Neural cell (in vitro differentiated cells): ENCODE data around the gene IQCM. TPM values are rescaled to one million over a fixed set of nuclear protein-coding genes. Genes with fewer than 3 reads are reported as not detected.

Source experiments
- H2AFZ ChIP-seq: fragments of 200-600, 300-800 bp; sonication (generic), shearing (Covaris generic); 2 replicates; pipeline ENCODE4 v1.6.0; 2014; ENCODE audit warnings: low read depth, mild to moderate bottlenecking, antibody characterized with exemption, low read length, moderate library complexity
- H3F3A ChIP-seq: fragments of 200-600 bp; shearing (Covaris generic); 2 replicates; pipeline ENCODE4 v1.6.1; 2016; ENCODE audit warnings: mild to moderate bottlenecking, moderate library complexity, mixed read lengths, antibody characterized with exemption, low read length; ENCODE audit not compliant: insufficient read depth, poor library complexity, severe bottlenecking
- H3K27ac ChIP-seq: fragments of 200-600, 300-800 bp; sonication (generic), shearing (Covaris generic); 2 replicates; pipeline ENCODE4 v1.5.1; 2014; ENCODE audit warnings: mild to moderate bottlenecking, low read length, moderate library complexity
- H3K27me3 ChIP-seq: fragments of 300-800, 200-600 bp; sonication (generic), shearing (Covaris generic); 2 replicates; pipeline ENCODE4 v1.6.0; 2014; ENCODE audit warnings: mild to moderate bottlenecking, low read depth, low read length, moderate library complexity; ENCODE audit not compliant: insufficient read depth
- H3K36me3 ChIP-seq: fragments of 300-800, 200-600 bp; sonication (generic), shearing (Covaris generic); 2 replicates; pipeline ENCODE4 v1.5.1; 2014; ENCODE audit warnings: mild to moderate bottlenecking, antibody characterized with exemption, low read length, moderate library complexity; ENCODE audit not compliant: insufficient read depth
- H3K4me2 ChIP-seq: fragments of 300-800, 200-600 bp; sonication (generic), shearing (Covaris generic); 2 replicates; pipeline ENCODE4 v1.6.0; 2014; ENCODE audit warnings: mild to moderate bottlenecking, low read length
- H3K4me3 ChIP-seq: fragments of 300-800, 200-600 bp; sonication (generic), shearing (Covaris generic); 2 replicates; pipeline ENCODE4 v1.5.1; 2014; ENCODE audit warnings: mild to moderate bottlenecking, low read length, moderate library complexity
- H3K79me2 ChIP-seq: fragments of 200-600 bp; shearing (Covaris generic); replicated peaks from 2 replicates; pipeline ENCODE4 v1.6.0; 2014; ENCODE audit warnings: mild to moderate bottlenecking, low read length, moderate library complexity; ENCODE audit not compliant: insufficient read depth
- H3K9ac ChIP-seq: fragments of 300-800, 200-600 bp; sonication (generic), shearing (Covaris generic); 2 replicates; pipeline ENCODE4 v1.6.1; 2016; ENCODE audit warnings: mild to moderate bottlenecking, low read length, mixed read lengths
- H3K9me2 ChIP-seq: fragments of 200-600 bp; shearing (Covaris generic); 2 replicates; pipeline ENCODE4 v1.6.1; 2016; ENCODE audit warnings: mild to moderate bottlenecking, low read length, mixed read lengths; ENCODE audit not compliant: insufficient read depth
- H3K9me3 ChIP-seq: fragments of 200-600, 300-800 bp; sonication (generic), shearing (Covaris generic); 2 replicates; pipeline ENCODE4 v1.6.1; 2016; ENCODE audit warnings: mild to moderate bottlenecking, mixed run types, low read length, moderate library complexity, mixed read lengths
- H4K20me1 ChIP-seq: fragments of 200-600 bp; shearing (Covaris generic); 2 replicates; pipeline ENCODE4 v1.6.1; 2016; ENCODE audit warnings: mild to moderate bottlenecking, mixed run types; ENCODE audit not compliant: insufficient read depth
- EP300 ChIP-seq: fragments of 450-650 bp; conservative IDR thresholded peaks from 2 replicates; pipeline ENCODE4 v1.6.1; 2014; ENCODE audit warnings: antibody characterized with exemption, mild to moderate bottlenecking, moderate library complexity; ENCODE audit not compliant: poor library complexity, severe bottlenecking
- EZH2 ChIP-seq: fragments of 200-600, 300-800 bp; shearing (Covaris generic), sonication (generic); IDR thresholded peaks from 2 replicates; pipeline ENCODE4 v1.6.1; 2014; ENCODE audit warnings: antibody characterized with exemption, low read length, borderline replicate concordance, mild to moderate bottlenecking; ENCODE audit not compliant: insufficient read depth, poor library complexity, severe bottlenecking
- MXI1 ChIP-seq: fragments of 450-650 bp; conservative IDR thresholded peaks from 2 replicates; pipeline ENCODE4 v1.6.1; 2014; ENCODE audit warnings: antibody characterized with exemption, mild to moderate bottlenecking; ENCODE audit not compliant: poor library complexity, severe bottlenecking
- POLR2AphosphoS5 ChIP-seq: IDR thresholded peaks from 2 replicates; pipeline ENCODE4 v1.6.1; 2012
- RAD21 ChIP-seq: fragments of 450-650 bp; conservative IDR thresholded peaks from 2 replicates; pipeline ENCODE4 v1.6.1; 2014; ENCODE audit warnings: antibody characterized with exemption, mild to moderate bottlenecking, moderate library complexity
- SMC3 ChIP-seq: fragments of 450-650 bp; conservative IDR thresholded peaks from 2 replicates; pipeline ENCODE4 v1.6.1; 2014; ENCODE audit warnings: antibody characterized with exemption, mild to moderate bottlenecking, moderate library complexity; ENCODE audit not compliant: poor library complexity
- TAF1 ChIP-seq: IDR thresholded peaks from 2 replicates; pipeline ENCODE4 v1.6.1; 2012; ENCODE audit warnings: low read depth
- polyA plus RNA-seq: library from polyadenylated mRNA; depleted of rRNA; stranded (reverse); fragments of >200 nt; gene quantifications from 2 replicates; pipeline ENCODE4 v1.2.3, GENCODE V29; 2014
- TF ChIP-seq, protein P1 (sequence below): IDR thresholded peaks from 2 replicates; pipeline ENCODE4 v1.6.1; 2012; ENCODE audit warnings: borderline replicate concordance
- TF ChIP-seq, protein P2 (sequence below): fragments of 450-650 bp; IDR thresholded peaks from 2 replicates; pipeline ENCODE4 v1.5.1; 2014; ENCODE audit warnings: antibody characterized with exemption, mild to moderate bottlenecking, moderate library complexity; ENCODE audit not compliant: poor library complexity, severe bottlenecking

The IQCM gene
- polyA plus RNA-seq, 1 donor from 2014 or later, result not detected

DNA sequence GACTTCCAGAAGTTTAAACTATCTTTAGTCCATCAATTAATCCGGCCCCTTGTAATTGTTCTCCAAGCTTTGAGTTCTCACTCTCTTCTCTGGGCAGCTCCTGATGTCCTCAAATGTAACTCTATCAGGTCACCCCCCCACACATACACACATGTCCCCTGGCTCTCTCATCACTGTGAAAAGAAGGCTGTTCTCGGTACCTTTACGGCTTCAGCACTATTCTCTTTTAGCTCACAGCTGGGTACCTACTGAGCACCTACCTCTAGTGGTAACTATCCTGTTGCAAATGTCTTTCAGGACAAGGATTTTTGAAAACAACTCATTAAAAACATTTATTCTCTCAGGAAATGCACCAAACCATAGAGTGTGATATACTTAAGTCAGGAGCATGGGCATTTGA is 115.4 kb downstream of the IQCM start:
- TF ChIP-seq TAF1 (no peak), EZH2 (no peak), RAD21 (no peak), SMC3 (no peak), MXI1 (no peak), POLR2AphosphoS5 (no peak), EP300 (no peak)
- TF ChIP-seq, protein P1, sequence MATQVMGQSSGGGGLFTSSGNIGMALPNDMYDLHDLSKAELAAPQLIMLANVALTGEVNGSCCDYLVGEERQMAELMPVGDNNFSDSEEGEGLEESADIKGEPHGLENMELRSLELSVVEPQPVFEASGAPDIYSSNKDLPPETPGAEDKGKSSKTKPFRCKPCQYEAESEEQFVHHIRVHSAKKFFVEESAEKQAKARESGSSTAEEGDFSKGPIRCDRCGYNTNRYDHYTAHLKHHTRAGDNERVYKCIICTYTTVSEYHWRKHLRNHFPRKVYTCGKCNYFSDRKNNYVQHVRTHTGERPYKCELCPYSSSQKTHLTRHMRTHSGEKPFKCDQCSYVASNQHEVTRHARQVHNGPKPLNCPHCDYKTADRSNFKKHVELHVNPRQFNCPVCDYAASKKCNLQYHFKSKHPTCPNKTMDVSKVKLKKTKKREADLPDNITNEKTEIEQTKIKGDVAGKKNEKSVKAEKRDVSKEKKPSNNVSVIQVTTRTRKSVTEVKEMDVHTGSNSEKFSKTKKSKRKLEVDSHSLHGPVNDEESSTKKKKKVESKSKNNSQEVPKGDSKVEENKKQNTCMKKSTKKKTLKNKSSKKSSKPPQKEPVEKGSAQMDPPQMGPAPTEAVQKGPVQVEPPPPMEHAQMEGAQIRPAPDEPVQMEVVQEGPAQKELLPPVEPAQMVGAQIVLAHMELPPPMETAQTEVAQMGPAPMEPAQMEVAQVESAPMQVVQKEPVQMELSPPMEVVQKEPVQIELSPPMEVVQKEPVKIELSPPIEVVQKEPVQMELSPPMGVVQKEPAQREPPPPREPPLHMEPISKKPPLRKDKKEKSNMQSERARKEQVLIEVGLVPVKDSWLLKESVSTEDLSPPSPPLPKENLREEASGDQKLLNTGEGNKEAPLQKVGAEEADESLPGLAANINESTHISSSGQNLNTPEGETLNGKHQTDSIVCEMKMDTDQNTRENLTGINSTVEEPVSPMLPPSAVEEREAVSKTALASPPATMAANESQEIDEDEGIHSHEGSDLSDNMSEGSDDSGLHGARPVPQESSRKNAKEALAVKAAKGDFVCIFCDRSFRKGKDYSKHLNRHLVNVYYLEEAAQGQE, result no peak
- TF ChIP-seq, protein P2, sequence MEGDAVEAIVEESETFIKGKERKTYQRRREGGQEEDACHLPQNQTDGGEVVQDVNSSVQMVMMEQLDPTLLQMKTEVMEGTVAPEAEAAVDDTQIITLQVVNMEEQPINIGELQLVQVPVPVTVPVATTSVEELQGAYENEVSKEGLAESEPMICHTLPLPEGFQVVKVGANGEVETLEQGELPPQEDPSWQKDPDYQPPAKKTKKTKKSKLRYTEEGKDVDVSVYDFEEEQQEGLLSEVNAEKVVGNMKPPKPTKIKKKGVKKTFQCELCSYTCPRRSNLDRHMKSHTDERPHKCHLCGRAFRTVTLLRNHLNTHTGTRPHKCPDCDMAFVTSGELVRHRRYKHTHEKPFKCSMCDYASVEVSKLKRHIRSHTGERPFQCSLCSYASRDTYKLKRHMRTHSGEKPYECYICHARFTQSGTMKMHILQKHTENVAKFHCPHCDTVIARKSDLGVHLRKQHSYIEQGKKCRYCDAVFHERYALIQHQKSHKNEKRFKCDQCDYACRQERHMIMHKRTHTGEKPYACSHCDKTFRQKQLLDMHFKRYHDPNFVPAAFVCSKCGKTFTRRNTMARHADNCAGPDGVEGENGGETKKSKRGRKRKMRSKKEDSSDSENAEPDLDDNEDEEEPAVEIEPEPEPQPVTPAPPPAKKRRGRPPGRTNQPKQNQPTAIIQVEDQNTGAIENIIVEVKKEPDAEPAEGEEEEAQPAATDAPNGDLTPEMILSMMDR, result no peak
- Histone ChIP-seq H3K4me3 (no peak overlapping the region), H4K20me1 (no peaks in the 10 kb centered on the region), H3K27me3 (no peaks in the 10 kb centered on the region), H3F3A (no peaks in the 10 kb centered on the region), H3K9me2 (no peaks in the 10 kb centered on the region), H3K36me3 (no peaks in the 10 kb centered on the region), H3K9ac (no peak overlapping the region), H3K79me2 (no peaks in the 10 kb centered on the region), H3K9me3 (no peaks in the 10 kb centered on the region), H3K27ac (no peak overlapping the region), H2AFZ (no peak overlapping the region), H3K4me2 (no peak overlapping the region)

GRCh38 chr4:149699642-149700041 is 116.0 kb downstream of the IQCM start:
- Histone ChIP-seq H3K9me2 (no peaks in the 10 kb centered on the region), H3K9ac (no peak overlapping the region), H2AFZ (no peak overlapping the region), H3K36me3 (no peaks in the 10 kb centered on the region), H3K79me2 (no peaks in the 10 kb centered on the region), H3K4me2 (no peak overlapping the region), H3K27ac (no peak overlapping the region), H4K20me1 (no peaks in the 10 kb centered on the region), H3K27me3 (no peaks in the 10 kb centered on the region), H3F3A (no peaks in the 10 kb centered on the region), H3K9me3 (no peaks in the 10 kb centered on the region), H3K4me3 (no peak overlapping the region)
- TF ChIP-seq MXI1 (no peak), EZH2 (no peak), SMC3 (no peak), EP300 (no peak)
- TF ChIP-seq, protein P1, result no peak
